GM10248 (cell line): ENCODE measurements around the gene RANGAP1.
"Not testable (repeated sequence)": the region's sequence is repeated elsewhere in the genome, so short reads cannot be mapped to it uniquely, and the experiment has no call there.

ENCODE experiments used
- CTCF ChIA-PET: fragments of 300-600 bp; sonication (Branson Sonifier 250); formaldehyde crosslinking; extraction: SDS; loops from one replicate; lab custom pipeline; 2021; ENCODE audit warnings: antibody characterized with exemption; lab: Yijun Ruan, JAX
- POLR2A ChIA-PET: fragments of 350-650 bp; sonication (Branson Sonifier 250); formaldehyde crosslinking; extraction: SDS; loops from one replicate; lab custom pipeline; 2020; ENCODE audit warnings: antibody characterized with exemption; lab: Yijun Ruan, JAX
- DNase-seq: peaks from one replicate; pipeline ENCODE4 v3.0.0; 2012; ENCODE audit errors: extremely low spot score
- TF ChIP-seq, protein P1 (sequence below): IDR thresholded peaks from 2 replicates; pipeline ENCODE4 v1.5.1; 2012; ENCODE audit warnings: mild to moderate bottlenecking, low read depth; ENCODE audit errors: extremely low read depth, missing control alignments, control extremely low read depth

RANGAP1 gene

DNA sequence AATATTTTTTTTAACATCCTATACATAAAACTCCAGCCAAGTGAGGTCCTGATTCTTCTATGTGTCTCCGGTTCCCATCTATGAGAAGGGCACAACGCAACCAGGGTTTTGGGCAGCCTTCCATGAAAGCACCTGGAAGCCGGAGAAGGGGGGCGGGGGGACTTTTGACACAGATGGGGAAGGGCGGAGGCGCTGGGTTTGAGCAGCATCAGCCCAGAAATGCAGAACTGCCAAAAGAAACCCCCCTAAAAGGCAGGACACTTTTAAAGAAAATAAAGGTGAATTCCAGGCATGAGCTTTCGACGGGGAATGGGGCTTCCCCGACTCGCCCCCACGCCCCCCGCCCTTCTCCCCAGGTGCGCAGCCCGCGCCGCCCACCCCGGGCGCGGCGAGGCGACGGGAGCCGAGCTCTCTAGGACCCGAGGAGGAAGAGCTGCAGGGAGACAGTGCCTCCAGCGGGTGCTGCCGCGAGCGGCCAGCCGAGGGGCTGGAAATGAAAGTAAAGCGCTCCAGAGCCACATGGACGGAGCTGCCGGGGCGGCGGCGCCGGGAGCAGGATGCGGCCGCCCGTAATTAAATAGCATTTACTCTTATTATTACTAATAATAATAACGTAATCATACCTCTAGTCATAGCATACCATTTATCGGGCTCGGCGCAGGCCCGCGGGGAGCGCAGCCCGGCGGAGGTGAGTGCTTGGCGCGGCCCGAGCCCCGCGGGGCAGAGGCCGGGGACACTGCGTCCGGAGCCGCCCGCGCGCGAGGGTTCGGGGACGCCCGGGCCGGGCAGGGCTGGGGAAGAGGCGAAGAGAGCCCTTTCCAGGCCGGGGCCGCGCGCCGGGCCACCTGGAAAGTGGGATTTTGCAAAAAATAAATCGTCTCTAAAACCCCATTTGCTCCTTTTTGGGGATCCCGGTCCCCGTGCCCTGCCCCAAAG lies 15.4 kb upstream of the RANGAP1 start, which contains the start of gene ZC3H7B:
TSS of gene ZC3H7B (plus strand) at position 441 of the 936 bp plus-strand sequence. CDS start 19,136 bp downstream, outside the sequence.
- TF ChIP-seq, protein P1, sequence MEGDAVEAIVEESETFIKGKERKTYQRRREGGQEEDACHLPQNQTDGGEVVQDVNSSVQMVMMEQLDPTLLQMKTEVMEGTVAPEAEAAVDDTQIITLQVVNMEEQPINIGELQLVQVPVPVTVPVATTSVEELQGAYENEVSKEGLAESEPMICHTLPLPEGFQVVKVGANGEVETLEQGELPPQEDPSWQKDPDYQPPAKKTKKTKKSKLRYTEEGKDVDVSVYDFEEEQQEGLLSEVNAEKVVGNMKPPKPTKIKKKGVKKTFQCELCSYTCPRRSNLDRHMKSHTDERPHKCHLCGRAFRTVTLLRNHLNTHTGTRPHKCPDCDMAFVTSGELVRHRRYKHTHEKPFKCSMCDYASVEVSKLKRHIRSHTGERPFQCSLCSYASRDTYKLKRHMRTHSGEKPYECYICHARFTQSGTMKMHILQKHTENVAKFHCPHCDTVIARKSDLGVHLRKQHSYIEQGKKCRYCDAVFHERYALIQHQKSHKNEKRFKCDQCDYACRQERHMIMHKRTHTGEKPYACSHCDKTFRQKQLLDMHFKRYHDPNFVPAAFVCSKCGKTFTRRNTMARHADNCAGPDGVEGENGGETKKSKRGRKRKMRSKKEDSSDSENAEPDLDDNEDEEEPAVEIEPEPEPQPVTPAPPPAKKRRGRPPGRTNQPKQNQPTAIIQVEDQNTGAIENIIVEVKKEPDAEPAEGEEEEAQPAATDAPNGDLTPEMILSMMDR, result peak; percentile 67
- CTCF ChIA-PET, result interaction anchor here (0.7 to 2.5 kb wide), 8 partner anchors 9 to 372 kb away, joined by 3 to 13 read pairs (median 3); partner anchors contain the start of gene RANGAP1
- POLR2A ChIA-PET, result interaction anchor here (0.9 to 1.0 kb wide), 2 partner anchors 10 to 15 kb away, joined by 6 to 9 read pairs; partner anchors contain the start of gene RANGAP1
- peak; percentile 96 for DNase-seq

GRCh38 chr22:41300661-41301060 lies 14.7 kb upstream of the RANGAP1 start:
- no peak for DNase-seq
- ChIA-PET POLR2A (interaction anchor here (0.9 to 1.0 kb wide), 2 partner anchors 11 to 14 kb away, joined by 6 to 9 read pairs; partner anchors contain the start of gene RANGAP1), CTCF (interaction anchor here (0.7 to 2.5 kb wide), 5 partner anchors 10 to 371 kb away, joined by 3 to 13 read pairs (median 4); partner anchors contain the start of gene RANGAP1)
- TF ChIP-seq, protein P1, result no peak

DNA sequence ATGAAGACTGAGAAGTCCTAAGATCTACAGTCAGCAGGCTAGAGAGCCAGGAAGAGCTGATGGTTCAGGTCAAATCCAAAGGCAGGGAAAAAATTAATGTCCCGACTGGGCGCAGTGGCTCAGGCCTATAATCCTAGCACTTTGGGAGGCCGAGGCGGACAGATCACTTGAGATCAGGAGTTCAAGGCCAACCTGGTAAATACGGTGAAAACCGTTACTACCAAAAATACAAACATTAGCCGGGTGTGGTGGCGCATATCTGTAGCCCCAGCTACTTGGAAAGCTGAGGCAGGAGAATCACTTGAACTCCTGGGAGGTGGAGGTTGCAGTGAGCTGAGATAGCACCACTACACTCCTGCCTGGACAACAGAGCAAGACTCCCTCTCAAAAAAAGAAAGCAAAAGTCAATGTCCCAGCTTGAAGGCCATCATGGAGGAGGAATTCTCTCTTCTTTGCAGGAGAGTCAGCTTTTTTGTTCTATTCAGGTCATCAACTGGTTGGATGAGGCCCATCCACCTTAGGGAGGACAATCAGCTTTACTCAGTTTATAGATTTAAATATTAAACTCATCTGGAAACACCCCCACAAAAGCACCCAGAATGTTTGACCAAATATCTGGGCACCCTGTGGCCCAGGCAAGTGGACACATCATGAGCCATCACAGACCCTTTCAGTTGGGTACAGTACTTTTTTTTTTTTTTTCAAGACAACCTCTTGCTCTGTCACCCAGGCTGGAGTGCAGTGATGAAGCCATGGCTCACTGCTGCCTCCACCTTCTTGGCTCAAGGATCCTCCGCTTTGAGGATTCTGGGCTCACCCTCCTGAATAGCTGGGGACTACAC lies 11.1 kb upstream of the RANGAP1 start:
- no peak for DNase-seq
- POLR2A ChIA-PET, result interaction anchor here (0.6 kb wide), 1 partner anchor 15 kb away, joined by 6 read pairs; no protein-coding TSS in a partner anchor
- TF ChIP-seq, protein P1, result no peak
- CTCF ChIA-PET, result interaction anchor here (0.6 kb wide), 1 partner anchor 11 kb away, joined by 3 read pairs; the partner anchor contains the start of gene RANGAP1

DNA sequence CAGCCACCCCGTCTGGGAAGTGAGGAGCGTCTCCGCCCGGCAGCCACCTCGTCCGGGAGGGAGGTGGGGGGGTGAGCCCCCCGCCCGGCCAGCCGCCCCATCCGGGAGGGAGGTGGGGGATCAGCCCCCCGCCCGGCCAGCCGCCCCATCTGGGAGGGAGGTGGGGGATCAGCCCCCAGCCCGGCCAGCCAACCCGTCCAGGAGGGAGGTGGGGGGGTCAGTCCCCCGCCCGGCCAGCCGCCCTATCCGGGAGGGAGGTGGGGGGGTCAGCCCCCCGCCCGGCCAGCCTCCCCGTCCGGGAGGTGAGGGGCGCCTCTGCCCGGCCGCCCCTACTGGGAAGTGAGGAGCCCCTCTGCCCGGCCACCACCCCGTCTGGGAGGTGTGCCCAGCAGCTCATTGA lies 8.8 kb upstream of the RANGAP1 start:
- DNase-seq, CTCF ChIA-PET, POLR2A ChIA-PET: not testable (repeated sequence)

GRCh38 chr22:41290262-41291221 lies 4.6 kb upstream of the RANGAP1 start:
- CTCF ChIA-PET, result no interaction called here
- TF ChIP-seq, protein P1, result no peak
- POLR2A ChIA-PET, result no interaction called here
- DNase-seq, result no peak

- no peak for DNase-seq
- CTCF ChIA-PET, result interaction anchor here (1.0 kb wide), 1 partner anchor 17 kb away, joined by 3 read pairs; no protein-coding TSS in a partner anchor
- TF ChIP-seq, protein P1, result no peak
- POLR2A ChIA-PET, result no interaction called here
Measured at GRCh38 chr22:41289671-41290070, 3.7 kb upstream of the RANGAP1 start.
